ENCODE measurements around the gene ADIG.

DNA sequence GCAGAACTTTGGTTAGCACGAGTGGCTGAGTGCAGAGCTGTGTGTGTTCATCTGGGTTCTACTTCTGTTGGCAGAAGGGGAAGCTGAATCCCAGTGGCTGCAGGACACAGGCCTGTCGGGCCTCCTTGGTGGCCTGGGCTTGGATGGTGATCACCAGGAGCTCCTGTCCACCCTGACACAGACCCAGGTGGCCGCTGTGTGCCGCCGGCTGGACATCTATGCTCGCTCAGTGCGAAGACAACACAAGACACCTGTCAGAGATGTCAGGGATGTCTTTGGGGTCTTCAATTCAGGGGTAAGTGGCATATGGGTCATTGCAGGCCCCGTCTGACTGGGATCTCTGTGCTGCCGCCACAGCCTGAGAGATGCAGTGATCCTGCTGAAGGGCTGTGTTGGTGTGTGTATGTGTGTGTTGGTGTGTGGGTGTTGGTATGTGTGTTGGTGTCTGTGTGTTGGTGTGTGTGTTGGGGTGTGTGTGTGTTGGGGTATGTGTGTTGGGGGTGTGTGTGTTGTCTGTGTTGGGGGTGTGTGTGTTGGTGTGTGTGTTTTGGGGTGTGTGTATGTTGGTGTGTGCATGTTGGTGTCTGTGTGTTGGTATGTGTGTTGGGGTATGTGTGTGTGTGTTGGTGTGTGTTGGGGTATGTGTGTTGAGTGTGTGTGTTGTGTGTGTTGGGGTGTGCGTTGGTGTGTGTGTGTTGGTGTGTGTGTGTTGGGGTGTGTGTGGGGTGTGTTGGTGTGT is 46.1 kb downstream of the ADIG start:
- TF ChIP-seq, protein P1, sequence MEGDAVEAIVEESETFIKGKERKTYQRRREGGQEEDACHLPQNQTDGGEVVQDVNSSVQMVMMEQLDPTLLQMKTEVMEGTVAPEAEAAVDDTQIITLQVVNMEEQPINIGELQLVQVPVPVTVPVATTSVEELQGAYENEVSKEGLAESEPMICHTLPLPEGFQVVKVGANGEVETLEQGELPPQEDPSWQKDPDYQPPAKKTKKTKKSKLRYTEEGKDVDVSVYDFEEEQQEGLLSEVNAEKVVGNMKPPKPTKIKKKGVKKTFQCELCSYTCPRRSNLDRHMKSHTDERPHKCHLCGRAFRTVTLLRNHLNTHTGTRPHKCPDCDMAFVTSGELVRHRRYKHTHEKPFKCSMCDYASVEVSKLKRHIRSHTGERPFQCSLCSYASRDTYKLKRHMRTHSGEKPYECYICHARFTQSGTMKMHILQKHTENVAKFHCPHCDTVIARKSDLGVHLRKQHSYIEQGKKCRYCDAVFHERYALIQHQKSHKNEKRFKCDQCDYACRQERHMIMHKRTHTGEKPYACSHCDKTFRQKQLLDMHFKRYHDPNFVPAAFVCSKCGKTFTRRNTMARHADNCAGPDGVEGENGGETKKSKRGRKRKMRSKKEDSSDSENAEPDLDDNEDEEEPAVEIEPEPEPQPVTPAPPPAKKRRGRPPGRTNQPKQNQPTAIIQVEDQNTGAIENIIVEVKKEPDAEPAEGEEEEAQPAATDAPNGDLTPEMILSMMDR (IDR thresholded peaks at IDR 0.05) = no peak
- TF ChIP-seq POLR2A (IDR thresholded peaks at IDR 0.05) = no peak
